Islet of Langerhans (tissue), 1 donor: ENCODE measurements around the gene HBP1.
"Not testable (repeated sequence)": the region's sequence is repeated elsewhere in the genome, so short reads cannot be mapped to it uniquely, and the experiment has no call there.

ENCODE experiments used
- FAIRE-seq: peaks from one replicate; lab custom pipeline; 2011; peaks lifted over from hg19 to GRCh38; lab: Jason Lieb, UNC

Gene HBP1

DNA sequence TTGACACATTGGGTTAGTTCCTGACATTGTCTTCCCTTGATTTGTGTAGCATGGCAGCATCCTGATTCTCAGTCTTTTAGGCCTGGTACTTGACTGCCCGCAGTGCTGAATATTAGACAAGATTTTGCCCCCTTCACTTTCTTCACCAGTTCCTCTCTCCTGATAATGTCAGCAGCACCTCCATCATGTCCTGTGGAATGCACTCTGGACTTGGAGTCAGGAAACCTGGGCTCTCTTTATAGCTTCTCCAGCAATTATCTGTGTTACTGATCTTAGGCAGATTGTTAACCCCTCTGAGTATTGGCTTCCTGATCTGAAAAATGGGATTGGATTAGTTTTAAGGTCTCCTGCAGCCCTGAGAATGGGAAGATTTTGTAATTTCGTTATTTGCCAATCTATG is 19.0 kb downstream of the HBP1 start:
- FAIRE-seq = no peak

DNA sequence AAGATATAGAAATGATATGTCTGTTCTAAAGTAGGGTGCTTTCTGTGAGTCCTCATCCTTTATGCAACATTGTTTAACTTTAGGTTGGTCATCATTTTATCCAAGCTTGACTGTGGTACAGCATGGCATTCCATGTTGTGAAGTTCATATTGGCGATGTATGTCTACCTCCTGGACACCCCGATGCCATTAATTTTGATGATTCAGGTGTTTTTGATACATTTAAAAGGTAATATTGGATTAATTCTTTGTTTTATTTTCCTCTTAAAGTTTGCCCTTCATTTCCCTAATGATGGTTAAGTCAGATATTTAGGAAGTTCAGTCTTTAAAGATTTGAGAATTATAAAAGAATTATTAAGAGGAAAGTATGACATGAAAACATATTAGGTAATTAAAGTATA is 21.3 kb downstream of the HBP1 start:
- FAIRE-seq = peak; percentile 36

DNA sequence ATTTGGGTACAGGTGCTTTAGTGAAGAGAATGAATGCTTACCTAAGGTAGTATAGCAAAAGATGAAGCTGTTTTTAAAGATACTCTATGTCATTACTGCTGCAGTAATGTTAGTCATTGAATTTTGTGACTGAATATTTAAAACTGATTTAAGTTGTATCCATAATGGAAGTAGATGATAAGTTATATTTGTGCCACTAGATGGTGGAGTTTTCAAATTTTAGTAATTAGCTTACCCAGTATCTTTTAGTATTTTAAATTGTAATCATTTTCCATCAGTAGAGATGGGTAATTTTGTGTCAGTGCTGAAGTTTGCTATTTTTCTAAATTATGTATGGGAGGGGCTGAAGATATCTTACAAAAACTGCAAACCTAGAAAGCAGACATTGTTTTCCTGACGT is 25.2 kb downstream of the HBP1 start:
- FAIRE-seq = no peak

DNA sequence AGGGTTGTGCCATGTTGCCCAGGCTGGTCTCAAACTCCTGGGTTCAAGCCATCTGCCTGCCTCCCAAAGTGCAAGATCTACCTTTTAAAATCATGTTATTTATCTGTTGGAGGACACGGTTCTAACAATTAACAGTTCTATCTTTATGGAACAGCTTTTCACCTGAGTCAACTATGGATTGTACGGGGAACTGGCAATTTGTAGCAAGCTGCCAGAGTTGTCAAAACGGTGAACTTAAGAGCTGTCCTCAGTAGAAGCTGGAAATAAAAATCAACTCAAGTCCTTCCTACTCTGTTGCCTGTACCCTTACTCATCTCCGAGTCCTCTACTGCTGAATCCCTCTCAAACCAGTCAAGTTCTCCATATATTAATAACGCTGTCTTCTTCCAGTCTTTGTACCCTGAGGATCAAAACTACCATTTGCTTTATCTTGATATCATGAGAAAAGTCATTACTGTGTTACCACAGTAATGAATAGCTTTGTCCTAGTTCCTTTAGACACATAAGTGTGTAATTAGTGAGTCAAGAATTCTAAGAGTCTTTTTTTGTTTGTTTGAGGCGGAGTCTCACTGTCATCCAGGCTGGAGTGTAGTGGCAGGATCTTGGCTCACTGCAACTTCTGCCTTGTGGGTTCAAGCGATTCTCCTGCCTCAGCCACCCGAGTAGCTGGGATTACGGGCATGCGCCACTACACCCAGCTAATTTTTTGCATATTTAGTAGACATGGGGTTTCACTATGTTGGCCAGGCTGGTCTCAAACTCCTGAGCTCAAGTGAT is 28.2 kb downstream of the HBP1 start:
- FAIRE-seq = no peak

DNA sequence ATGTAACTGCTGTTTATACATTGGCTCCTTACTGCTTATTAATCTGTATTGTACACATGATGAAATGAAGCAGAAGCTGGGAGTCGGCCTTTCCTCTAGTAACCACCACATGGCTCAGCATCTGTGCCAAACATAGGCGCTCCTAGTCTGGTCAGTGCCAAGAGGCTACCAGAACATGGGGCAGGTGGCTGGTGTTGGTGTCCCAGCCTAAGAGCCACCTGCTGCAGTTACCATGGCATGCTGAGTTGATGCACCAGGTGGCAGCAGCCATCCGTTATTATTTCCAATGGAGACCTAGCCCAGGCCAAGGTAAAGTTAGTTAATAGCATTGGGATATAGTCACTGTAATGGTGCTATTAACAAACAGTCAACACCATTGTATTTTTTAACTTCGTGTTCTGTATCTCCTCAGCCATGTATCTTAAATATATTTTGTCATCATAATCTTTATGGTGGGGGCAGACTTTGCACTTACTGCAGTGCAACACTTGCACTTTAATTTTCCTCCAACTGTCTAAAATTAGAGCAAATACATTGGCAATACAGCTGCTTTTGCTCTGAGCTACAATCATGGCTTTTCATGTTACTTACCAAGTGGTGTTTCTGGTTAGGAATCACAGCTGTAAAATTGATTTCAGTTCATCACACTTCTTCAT is 33.1 kb downstream of the HBP1 start:
- FAIRE-seq = peak; percentile 60

DNA sequence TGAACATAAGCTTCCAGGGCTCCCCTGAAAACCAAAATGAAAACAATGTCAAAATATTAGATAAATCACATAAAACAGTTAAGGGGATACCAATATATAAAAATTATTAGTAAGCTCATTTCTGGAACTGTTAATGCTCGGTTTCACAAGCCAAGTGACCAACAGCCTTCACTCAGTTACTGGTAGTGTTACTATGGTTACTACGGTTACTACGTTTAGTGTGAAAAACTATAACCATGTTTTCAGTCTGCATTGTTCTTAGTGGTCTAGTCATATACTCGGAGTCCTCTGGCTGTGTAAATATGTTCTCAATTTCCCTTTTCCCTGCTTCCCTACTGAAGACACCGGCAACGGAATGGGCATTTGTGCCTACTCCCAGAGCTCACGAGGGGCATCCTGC is 34.8 kb downstream of the HBP1 start:
- no peak for FAIRE-seq

DNA sequence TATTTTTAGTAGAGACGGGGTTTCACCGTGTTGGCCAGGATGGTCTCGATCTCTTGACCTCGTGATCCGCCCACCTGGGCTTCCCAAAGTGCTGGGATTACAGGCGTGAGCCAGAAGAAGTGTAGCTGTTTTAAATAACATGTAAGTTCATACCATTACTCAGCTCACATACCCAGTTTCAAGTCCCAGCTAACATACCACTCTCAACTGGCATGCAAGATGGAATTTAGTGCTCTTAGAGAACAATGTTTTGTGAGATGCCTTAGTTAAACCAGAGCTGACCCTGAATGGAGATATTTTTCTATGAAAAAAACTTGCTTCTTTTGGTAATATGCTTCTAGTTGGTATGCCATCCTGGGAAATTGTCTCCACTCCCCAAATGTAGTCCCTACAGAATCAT is 37.3 kb downstream of the HBP1 start:
- no peak for FAIRE-seq

DNA sequence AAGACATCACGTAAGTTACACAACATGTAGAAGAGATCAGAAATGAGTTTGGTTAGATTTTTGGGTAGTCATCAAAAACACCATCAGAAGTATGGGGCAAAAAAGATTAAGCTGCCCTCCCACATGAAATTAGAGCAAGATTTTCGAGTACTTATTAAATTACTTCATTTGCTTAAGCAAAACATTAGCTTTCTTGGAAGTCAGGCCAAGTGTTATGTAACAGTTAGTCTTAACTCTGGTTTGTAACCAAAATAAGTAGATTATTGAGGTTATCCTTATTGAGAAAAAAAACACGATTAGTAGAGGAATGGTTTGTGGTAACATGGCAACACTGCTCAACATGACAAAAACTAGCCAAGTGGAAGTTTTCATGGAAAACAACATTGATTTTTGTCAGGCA is 37.9 kb downstream of the HBP1 start:
- no peak for FAIRE-seq

DNA sequence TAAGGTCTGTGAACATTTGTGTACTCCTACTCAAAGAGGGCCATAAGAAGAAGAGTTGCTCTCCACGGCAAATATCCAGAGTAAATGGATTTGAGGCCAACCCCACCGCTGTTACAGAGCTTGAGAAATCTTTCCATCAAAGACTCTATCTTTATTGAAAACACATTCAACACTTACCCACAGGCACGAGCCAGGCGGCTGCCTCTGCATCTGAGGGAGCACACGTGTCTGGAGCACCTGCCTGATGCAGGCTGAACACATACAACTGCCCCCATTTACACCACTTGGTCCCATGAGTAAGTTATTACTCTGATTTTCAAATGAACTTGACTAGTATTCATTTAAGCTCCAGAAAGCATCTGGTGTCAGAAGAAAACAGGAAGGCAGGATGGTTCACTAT is 38.7 kb downstream of the HBP1 start:
- no peak for FAIRE-seq

DNA sequence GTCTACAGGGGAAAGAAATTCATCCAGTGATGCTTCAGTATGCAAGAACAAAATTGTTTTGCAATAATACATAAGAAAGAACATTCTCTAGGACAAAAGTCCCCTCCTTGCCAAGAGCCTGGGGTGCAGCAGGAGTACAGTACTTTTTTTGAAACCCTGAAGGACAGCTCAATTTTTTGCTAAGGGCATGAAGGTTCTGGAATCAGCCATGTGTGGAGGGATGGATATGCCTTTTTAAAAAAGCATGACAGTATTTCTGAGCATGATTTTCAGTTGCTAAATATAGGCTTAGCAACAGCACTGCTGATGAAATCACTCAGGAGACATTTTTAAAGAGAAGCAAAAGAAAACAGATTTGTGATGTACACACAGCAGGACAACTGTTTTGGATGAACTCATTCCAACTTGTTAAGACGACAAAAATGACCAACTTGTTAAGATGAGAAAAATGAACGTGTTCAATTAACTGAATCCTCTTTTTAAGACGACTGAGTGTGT is 39.3 kb downstream of the HBP1 start:
- FAIRE-seq = no peak

DNA sequence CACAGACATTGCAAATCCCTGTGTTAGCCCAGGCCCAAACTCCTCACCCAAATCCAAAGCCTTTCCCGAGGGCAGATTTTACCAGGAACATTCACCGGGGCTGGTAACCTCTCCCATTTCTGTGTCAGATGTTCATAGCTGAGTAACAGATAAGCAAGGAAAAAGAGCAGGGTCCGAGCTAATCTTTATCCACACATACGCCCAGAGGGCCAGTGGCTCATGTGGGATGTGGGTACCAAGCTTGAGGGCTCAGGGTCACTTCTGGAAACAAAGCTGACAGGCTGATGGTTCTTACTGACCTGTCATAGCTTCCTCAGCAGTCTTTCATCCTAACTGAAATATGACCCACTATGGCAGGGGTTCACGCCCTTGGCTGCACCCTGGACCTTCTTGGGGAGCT is 39.8 kb downstream of the HBP1 start:
- FAIRE-seq = no peak

DNA sequence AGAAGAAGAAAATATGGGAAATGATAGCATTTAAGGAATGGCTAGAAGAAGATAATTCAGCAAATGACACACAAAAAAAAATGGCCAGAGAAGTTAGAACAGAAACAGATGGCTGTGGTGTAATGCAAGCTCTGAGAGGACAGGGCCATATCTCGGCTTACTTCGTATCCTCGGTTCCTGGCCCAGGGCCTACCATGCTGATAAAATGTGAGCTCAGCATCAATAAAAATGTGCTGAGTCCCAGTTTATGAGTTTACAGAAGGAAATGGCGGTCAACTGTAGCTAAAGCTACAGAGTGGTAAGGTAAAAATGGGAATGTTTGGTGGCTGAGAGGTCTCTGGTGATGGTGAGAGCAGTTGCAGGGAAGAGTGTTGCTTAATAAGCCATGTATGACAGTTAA is 40.8 kb downstream of the HBP1 start:
- FAIRE-seq = no peak

DNA sequence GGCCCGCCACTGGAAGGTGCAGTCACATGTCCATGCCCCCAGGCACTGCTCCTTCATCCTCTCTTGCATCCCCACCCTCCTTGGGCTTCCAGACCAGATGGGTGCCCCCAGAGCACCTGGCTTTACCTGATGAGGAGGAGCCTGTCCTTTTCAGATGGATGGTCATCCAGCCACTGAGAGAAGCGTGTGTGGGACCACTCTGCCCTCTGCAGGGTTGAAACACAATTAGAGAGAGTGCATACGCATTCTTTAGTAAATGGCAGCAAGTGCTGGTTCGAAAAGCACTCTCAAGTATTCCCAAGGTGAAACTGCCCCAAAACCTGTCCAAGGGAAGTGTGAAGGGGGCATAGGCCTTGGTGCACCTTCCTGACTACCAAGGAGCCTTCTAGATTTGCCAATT is 41.6 kb downstream of the HBP1 start:
- no peak for FAIRE-seq

DNA sequence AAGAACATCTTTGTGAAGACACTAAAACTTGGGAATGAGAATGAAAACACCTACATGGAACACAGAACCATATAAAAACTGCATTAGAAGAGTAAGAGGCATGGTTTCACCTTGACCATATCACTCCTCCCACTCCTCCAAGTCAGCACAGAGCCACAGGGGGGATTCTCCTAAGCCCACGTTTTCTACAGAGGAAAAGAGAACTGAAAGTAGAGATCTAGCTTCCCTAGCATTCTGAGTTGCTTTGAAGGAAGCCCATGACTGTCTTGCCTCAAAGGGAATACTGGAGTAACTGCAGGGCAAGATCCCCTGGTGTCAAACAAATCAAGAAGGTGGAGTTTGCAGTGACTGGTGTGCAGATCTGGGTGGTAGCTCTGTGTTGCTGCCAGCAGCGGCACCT is 43.9 kb downstream of the HBP1 start:
- no peak for FAIRE-seq

DNA sequence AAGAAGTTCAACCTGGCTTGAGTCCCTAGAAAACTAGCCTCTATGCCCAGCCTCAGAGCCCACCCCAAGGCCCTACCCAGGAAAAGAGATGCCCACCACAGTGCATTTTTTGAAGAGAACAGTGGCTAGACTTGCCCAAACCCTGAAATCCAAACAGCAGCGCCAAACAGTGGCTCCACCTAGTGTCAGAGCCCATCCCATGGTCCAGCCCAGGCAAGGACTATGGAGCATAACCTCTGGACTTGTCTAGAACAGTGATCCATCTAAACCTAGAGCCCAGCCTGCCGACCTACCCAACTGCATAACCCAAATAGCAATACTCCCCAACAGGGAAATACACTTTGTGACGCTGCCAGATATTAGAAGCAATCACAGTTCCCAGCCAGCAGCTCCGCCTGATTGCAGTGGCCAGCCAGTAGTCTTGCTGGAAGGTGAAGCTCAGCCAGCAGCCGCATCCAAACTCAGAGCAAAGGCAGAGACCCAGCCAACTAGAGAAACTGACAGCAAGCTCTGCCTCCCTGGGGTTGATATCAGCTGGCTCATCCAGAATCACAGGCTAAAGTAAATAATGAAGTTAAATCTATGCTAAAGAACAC is 44.5 kb downstream of the HBP1 start:
- FAIRE-seq = no peak

DNA sequence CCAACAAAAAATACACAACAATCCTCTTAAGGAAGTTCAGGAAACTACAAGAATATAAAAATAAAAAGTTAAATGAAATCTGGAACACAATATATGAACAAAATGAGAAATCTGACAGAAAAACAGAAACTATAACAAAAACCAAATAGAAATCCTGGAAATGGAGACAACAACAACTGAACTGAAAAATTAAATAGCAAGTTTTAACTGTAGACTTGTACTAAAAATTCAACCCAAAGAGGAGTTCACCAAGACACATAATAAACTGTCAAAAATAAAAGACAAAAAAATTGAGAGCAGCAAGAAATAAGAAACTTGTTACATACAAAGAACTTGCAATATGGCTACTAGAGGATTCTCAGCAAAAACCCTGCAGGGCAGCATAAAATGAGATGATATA is 45.1 kb downstream of the HBP1 start:
- FAIRE-seq = no peak

DNA sequence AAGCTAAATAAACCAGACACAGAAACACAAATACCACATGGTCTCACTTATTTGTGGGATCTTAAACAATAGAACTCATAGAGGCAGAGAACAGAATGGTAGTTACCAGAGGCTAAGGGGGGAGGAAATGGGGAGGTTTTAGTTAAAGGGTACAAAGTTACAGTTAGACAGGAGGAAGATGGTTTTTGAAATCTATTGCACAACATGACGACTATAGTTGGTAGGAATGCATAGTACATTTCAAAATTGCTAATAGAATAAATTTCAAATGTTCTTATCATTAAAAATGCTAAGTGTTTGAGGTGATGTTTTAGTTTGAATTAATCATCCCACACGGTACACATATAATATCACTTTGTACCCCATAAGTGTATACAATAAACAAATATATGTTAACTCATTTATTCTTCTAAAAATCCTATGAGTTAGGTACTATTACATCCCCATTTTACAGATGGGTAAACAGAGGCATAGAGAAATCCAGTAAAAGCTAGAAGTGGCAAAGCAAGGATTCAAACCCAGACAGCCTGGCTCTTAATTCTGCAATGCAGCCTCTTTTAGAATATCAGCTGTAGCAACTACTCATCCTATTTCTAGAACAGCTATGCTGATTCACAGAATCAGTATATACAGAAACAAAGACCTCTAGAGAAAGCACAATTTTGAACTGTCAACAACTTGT is 50.9 kb downstream of the HBP1 start:
- no peak for FAIRE-seq

DNA sequence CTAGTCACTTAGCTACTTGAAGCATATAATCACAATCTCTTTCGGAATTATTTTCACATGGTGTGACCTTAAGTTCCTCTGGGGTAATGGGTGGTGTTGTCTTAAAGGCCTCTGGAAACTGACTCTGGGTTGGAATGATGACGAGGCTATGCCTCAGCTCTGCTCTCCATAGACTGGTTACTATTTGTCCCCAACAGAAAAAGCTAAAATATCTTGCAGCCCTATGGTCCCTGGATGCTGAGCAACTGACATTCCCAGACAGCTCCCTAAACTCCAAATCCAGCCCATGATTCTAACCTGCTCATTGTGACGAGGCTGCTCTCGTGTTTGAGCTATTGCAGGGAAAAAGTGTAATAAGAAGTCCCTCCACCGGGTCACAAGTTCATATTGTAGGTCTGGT is 51.6 kb downstream of the HBP1 start:
- no peak for FAIRE-seq

DNA sequence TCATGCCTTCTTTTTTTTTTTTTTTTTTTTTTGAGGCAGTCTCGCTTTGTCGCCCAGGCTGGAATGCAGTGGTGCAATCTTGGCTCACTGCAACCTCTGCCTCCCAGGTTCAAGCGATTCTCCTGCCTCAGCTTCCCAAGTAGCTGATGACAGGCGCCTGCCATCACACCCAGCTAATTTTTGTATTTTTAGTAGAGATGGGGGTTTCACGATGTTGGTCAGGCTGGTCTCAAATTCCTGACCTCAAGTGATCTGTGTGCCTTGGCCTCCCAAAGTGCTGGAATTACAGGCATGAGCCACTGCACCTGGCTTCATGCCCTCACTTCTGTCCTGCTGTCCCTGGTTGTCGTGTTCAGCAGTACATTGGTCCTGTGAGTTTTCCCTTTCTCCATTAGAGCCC is 52.0 kb downstream of the HBP1 start:
- FAIRE-seq = not testable (repeated sequence)

DNA sequence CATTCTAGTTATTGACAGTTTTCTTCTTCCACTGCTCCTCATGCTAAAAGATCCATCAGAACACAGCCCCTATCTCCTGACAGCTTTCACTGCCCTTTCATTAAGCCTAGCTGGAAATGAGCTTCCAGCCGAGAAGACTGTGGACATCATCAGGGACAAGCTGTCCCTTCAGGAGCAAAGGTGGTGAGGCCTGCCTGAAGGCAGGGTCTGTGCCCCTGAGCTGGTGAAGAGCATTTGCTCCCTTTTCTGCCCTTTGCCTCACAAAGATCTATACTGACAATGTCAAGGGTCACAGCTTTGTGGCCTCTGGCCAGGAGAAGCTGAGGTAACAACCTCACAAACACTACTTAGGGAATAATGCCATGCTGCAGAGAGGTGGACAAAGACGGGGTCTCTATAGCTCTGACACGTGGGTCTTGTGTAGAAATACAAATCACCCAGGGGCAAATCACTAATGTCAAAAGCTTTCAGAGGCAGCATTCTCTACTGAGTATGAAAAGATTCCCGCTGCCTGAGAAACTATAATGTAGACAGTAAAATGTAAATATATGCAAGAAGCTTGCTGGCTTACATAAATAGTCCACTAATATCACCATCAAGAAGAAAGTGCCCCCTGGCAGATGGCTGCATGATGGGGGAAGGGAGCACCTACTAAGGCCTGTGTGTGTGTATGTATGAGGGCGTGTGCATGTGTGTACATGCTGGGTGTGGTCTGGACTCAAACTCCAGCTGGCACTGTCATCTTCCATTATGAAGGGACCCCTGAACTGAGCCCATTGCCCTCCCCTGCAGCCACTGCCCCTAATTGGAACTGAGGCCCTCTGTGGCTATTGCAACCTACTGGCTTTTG is 55.8 kb downstream of the HBP1 start:
- FAIRE-seq = no peak

DNA sequence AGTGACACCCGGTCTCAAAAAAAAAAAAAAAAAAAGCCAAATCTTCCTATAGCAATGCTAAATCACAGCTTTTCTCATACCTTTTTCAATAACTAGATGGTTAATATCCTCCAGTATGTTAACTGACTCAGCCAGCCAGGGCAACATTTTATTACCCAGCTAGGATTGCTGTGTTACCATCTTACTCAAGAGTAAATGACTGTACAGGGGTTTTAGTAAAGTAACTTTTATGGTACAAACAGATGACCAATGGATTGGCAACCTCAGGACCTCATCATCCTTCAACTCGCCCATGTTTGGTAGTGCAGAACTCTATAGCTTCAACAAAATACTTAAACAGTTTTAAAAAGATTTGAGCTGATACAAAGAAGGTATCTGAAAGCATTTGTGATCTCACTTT is 59.5 kb downstream of the HBP1 start:
- FAIRE-seq = no peak

DNA sequence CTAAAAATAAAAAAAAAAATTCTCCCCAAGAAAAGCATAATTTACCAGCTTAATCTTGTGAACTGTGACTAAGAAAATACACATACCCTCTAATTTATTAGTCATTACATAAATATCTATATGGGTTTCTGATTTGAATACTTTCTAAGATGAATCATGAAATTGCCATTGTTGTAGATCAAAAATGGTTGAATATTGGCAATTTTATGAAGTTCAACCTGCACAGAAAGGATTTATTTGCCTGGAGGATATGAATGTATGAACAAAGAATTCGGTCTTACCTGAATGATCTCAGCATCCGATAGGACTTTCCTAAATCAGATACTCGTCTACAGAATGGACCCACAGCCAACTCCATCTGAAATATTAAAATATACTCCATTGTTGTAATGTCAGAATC is 61.5 kb downstream of the HBP1 start:
- FAIRE-seq = no peak
